Measurements from ENCODE around the gene KDM1A.

Gene KDM1A

DNA sequence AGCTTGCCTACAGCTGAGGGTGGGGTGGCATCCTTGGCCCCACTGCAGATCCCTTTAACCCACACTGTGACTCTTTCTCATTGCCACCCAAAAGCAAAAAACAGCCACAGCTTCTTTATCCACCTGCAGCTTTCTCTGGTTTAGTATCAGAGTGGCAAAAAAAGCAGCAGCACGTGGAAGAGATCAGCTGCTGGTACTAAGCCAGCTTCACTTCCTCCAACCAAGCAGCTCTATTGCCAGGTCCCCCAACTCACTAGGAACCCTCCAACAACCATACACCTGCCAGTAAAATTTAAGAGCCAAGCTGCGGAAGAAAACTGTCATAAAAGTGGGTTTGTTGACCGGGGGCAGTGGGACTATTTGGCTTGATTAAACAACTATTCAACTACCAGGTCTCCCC lies 66.4 kb downstream of the KDM1A start:
- no peak for TF ChIP-seq GLIS3 (CRISPR knock-in tag; IDR thresholded peaks at IDR 0.05)
- no peak for TF ChIP-seq BACH2 (CRISPR knock-in tag; IDR thresholded peaks at IDR 0.05; ENCODE audit: borderline replicate concordance)
- no peak for TF ChIP-seq PPARA (CRISPR knock-in tag; IDR thresholded peaks at IDR 0.05; ENCODE audit: borderline replicate concordance)
- TF ChIP-seq TOX (CRISPR knock-in tag; IDR thresholded peaks at IDR 0.05; ENCODE audit: borderline replicate concordance): no peak
- no peak for TF ChIP-seq ZC3H10 (CRISPR knock-in tag; IDR thresholded peaks at IDR 0.05)
- TF ChIP-seq ESRRG (CRISPR knock-in tag; IDR thresholded peaks at IDR 0.05): no peak
- TF ChIP-seq, protein P1, sequence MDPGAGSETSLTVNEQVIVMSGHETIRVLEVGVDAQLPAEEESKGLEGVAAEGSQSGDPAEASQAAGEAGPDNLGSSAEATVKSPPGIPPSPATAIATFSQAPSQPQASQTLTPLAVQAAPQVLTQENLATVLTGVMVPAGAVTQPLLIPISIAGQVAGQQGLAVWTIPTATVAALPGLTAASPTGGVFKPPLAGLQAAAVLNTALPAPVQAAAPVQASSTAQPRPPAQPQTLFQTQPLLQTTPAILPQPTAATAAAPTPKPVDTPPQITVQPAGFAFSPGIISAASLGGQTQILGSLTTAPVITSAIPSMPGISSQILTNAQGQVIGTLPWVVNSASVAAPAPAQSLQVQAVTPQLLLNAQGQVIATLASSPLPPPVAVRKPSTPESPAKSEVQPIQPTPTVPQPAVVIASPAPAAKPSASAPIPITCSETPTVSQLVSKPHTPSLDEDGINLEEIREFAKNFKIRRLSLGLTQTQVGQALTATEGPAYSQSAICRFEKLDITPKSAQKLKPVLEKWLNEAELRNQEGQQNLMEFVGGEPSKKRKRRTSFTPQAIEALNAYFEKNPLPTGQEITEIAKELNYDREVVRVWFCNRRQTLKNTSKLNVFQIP (CRISPR knock-in tag; IDR thresholded peaks at IDR 0.05; ENCODE audit: borderline replicate concordance, low read depth): no peak
- TF ChIP-seq, protein P2, sequence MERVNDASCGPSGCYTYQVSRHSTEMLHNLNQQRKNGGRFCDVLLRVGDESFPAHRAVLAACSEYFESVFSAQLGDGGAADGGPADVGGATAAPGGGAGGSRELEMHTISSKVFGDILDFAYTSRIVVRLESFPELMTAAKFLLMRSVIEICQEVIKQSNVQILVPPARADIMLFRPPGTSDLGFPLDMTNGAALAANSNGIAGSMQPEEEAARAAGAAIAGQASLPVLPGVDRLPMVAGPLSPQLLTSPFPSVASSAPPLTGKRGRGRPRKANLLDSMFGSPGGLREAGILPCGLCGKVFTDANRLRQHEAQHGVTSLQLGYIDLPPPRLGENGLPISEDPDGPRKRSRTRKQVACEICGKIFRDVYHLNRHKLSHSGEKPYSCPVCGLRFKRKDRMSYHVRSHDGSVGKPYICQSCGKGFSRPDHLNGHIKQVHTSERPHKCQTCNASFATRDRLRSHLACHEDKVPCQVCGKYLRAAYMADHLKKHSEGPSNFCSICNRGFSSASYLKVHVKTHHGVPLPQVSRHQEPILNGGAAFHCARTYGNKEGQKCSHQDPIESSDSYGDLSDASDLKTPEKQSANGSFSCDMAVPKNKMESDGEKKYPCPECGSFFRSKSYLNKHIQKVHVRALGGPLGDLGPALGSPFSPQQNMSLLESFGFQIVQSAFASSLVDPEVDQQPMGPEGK (CRISPR knock-in tag; IDR thresholded peaks at IDR 0.05; ENCODE audit: borderline replicate concordance): no peak
- TF ChIP-seq ZNF565 (CRISPR knock-in tag; conservative IDR thresholded peaks at IDR 0.05; ENCODE audit: low read depth): no peak
- TF ChIP-seq OSR1 (CRISPR knock-in tag; IDR thresholded peaks at IDR 0.05): no peak
- no peak for TF ChIP-seq ZNF8 (CRISPR knock-in tag; IDR thresholded peaks at IDR 0.05)
- TF ChIP-seq ARNTL (CRISPR knock-in tag; IDR thresholded peaks at IDR 0.05; ENCODE audit: borderline replicate concordance, low read depth): no peak
- TF ChIP-seq ZFP30 (CRISPR knock-in tag; IDR thresholded peaks at IDR 0.05): no peak
- ATAC-seq: no peak

DNA sequence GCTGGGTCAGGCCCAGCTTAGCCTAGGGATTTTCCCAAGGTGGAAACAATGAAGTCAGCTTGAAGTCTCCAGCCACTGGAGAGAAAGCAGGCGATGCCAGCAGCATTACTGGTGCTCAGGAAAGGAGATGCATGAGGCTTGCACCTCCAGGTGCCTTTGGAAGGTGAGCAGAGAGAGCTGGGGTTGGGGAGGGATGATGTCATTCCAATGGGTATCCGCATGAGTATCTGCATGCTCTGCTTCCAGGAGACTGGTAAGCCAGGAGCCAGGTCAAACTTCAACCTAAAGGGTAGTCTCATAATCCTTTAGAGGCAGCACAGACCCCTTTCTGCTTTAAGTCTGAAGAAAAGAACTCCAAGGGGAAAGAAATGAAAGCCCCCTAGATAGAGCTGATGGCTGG lies 68.8 kb downstream of the KDM1A start:
- no peak for ATAC-seq
- no peak for TF ChIP-seq ZFP3 (CRISPR knock-in tag; IDR thresholded peaks at IDR 0.05)
- TF ChIP-seq, protein P2 (CRISPR knock-in tag; IDR thresholded peaks at IDR 0.05; ENCODE audit: borderline replicate concordance): no peak
- TF ChIP-seq BACH2 (CRISPR knock-in tag; IDR thresholded peaks at IDR 0.05; ENCODE audit: borderline replicate concordance): no peak

DNA sequence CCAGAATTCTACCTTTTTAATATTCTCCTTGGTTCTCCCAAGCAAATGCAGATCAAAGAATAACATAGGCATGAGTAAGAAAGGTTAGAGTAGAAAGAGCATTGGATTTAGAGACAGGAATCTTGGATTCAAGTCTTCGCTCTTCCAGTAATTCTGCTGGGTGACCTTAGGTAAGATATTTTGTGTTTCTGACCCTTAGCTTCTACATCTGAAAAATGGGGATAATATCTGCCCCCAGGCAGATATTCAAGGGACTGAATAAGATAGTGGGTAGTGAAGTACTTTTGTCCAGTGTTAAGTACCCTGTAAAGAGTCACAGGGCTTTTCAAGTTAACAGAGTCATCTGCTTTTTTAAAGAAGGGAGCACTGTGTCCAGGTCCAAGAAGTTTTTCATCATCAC lies 70.8 kb downstream of the KDM1A start:
- no peak for ATAC-seq
- no peak for TF ChIP-seq TOX (CRISPR knock-in tag; IDR thresholded peaks at IDR 0.05; ENCODE audit: borderline replicate concordance)
- TF ChIP-seq CSDC2 (CRISPR knock-in tag; IDR thresholded peaks at IDR 0.05): no peak
- TF ChIP-seq ZNF70 (CRISPR knock-in tag; IDR thresholded peaks at IDR 0.05): no peak
- TF ChIP-seq, protein P1 (CRISPR knock-in tag; IDR thresholded peaks at IDR 0.05; ENCODE audit: borderline replicate concordance, low read depth): no peak
- no peak for TF ChIP-seq ZNF565 (CRISPR knock-in tag; conservative IDR thresholded peaks at IDR 0.05; ENCODE audit: low read depth)
- TF ChIP-seq ZFP30 (CRISPR knock-in tag; IDR thresholded peaks at IDR 0.05): no peak
- TF ChIP-seq ZNF8 (CRISPR knock-in tag; IDR thresholded peaks at IDR 0.05): no peak
- TF ChIP-seq, protein P3, sequence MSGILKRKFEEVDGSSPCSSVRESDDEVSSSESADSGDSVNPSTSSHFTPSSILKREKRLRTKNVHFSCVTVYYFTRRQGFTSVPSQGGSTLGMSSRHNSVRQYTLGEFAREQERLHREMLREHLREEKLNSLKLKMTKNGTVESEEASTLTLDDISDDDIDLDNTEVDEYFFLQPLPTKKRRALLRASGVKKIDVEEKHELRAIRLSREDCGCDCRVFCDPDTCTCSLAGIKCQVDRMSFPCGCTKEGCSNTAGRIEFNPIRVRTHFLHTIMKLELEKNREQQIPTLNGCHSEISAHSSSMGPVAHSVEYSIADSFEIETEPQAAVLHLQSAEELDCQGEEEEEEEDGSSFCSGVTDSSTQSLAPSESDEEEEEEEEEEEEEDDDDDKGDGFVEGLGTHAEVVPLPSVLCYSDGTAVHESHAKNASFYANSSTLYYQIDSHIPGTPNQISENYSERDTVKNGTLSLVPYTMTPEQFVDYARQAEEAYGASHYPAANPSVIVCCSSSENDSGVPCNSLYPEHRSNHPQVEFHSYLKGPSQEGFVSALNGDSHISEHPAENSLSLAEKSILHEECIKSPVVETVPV (CRISPR knock-in tag; IDR thresholded peaks at IDR 0.05): no peak
- TF ChIP-seq TCF4 (CRISPR knock-in tag; IDR thresholded peaks at IDR 0.05; ENCODE audit: borderline replicate concordance): no peak
- TF ChIP-seq ZFP3 (CRISPR knock-in tag; IDR thresholded peaks at IDR 0.05): no peak
- no peak for TF ChIP-seq ARNTL (CRISPR knock-in tag; IDR thresholded peaks at IDR 0.05; ENCODE audit: borderline replicate concordance, low read depth)
- no peak for TF ChIP-seq PPARA (CRISPR knock-in tag; IDR thresholded peaks at IDR 0.05; ENCODE audit: borderline replicate concordance)
- TF ChIP-seq BACH2 (CRISPR knock-in tag; IDR thresholded peaks at IDR 0.05; ENCODE audit: borderline replicate concordance): no peak
- no peak for TF ChIP-seq GLIS3 (CRISPR knock-in tag; IDR thresholded peaks at IDR 0.05)
- no peak for TF ChIP-seq OSR1 (CRISPR knock-in tag; IDR thresholded peaks at IDR 0.05)
- no peak for TF ChIP-seq SNAI2 (CRISPR knock-in tag; IDR thresholded peaks at IDR 0.05)
- TF ChIP-seq ZC3H10 (CRISPR knock-in tag; IDR thresholded peaks at IDR 0.05): no peak
- TF ChIP-seq, protein P4, sequence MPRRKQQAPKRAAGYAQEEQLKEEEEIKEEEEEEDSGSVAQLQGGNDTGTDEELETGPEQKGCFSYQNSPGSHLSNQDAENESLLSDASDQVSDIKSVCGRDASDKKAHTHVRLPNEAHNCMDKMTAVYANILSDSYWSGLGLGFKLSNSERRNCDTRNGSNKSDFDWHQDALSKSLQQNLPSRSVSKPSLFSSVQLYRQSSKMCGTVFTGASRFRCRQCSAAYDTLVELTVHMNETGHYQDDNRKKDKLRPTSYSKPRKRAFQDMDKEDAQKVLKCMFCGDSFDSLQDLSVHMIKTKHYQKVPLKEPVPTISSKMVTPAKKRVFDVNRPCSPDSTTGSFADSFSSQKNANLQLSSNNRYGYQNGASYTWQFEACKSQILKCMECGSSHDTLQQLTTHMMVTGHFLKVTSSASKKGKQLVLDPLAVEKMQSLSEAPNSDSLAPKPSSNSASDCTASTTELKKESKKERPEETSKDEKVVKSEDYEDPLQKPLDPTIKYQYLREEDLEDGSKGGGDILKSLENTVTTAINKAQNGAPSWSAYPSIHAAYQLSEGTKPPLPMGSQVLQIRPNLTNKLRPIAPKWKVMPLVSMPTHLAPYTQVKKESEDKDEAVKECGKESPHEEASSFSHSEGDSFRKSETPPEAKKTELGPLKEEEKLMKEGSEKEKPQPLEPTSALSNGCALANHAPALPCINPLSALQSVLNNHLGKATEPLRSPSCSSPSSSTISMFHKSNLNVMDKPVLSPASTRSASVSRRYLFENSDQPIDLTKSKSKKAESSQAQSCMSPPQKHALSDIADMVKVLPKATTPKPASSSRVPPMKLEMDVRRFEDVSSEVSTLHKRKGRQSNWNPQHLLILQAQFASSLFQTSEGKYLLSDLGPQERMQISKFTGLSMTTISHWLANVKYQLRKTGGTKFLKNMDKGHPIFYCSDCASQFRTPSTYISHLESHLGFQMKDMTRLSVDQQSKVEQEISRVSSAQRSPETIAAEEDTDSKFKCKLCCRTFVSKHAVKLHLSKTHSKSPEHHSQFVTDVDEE (CRISPR knock-in tag; IDR thresholded peaks at IDR 0.05): no peak
- TF ChIP-seq ISL1 (CRISPR knock-in tag; IDR thresholded peaks at IDR 0.05): no peak

Measured in SK-N-SH treated with all-trans-retinoic acid at 6 μM for 48 hours (cell line).